ENCODE measurements around the gene COTL1.
A peak's percentile ranks its signal among the peaks of the same experiment; 100 is the strongest.

COTL1 gene

DNA sequence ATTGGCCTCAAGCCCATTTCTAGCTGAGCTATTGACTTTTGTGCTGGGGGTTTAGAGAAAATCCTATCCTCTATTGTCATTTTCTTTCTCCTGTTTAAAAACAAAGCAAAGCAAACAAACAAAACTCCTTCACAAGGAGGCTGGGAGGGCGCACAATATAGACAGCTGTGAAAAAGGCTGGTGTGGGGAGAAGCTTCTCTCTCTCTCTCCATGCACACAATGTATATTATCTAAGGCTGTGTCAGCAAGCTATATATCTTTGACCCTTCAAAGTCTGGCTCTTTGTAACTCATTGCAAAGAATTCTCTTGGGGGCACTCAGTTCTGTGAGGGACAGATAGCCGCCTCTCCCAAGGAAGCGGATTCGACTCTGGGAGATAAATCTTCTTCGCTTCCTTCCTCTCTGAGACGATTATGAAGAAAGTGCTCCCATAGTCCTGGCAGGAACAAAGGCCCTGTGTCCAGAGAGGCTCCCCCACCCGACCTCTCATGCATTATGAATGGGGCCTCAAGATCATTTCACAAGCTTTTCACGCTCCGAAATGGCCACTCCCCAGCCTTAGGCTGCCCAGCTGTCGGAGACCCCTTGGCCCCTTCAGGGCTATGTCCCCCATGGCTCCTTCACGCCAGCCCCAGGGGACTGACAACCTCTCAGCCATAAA lies 80.3 kb downstream of the COTL1 start:
- no peak for DNase-seq (ENCODE audit: low read depth)
- TF ChIP-seq, protein P1, sequence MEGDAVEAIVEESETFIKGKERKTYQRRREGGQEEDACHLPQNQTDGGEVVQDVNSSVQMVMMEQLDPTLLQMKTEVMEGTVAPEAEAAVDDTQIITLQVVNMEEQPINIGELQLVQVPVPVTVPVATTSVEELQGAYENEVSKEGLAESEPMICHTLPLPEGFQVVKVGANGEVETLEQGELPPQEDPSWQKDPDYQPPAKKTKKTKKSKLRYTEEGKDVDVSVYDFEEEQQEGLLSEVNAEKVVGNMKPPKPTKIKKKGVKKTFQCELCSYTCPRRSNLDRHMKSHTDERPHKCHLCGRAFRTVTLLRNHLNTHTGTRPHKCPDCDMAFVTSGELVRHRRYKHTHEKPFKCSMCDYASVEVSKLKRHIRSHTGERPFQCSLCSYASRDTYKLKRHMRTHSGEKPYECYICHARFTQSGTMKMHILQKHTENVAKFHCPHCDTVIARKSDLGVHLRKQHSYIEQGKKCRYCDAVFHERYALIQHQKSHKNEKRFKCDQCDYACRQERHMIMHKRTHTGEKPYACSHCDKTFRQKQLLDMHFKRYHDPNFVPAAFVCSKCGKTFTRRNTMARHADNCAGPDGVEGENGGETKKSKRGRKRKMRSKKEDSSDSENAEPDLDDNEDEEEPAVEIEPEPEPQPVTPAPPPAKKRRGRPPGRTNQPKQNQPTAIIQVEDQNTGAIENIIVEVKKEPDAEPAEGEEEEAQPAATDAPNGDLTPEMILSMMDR (conservative IDR thresholded peaks at IDR 0.05; ENCODE audit: low read depth, low read length) = no peak
- H3K4me3 ChIP-seq (ENCODE audit: low read depth, low read length) = no peak overlapping the region

DNA sequence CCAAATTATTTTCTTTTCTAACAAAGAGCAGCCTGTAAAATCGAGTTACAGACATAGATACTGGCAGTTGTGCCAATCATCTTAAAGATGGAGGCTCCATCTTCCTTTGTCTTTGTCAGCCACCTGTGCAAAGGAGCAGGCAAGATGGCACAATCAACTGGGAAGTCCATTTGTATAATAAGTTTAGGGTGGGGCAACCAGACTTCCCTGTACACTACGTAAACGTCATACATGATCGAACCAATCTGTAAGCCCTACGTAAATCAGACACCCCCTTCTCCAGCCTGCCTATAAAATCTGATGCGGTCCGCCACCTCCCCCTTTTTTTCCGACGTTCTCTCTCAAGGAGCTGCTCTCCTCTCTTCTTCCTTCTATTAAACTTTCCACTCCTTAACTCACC lies 82.0 kb downstream of the COTL1 start:
- DNase-seq (ENCODE audit: low read depth) = no peak
- H3K4me3 ChIP-seq (ENCODE audit: low read depth, low read length) = no peak overlapping the region
- TF ChIP-seq, protein P1 (conservative IDR thresholded peaks at IDR 0.05; ENCODE audit: low read depth, low read length) = no peak

DNA sequence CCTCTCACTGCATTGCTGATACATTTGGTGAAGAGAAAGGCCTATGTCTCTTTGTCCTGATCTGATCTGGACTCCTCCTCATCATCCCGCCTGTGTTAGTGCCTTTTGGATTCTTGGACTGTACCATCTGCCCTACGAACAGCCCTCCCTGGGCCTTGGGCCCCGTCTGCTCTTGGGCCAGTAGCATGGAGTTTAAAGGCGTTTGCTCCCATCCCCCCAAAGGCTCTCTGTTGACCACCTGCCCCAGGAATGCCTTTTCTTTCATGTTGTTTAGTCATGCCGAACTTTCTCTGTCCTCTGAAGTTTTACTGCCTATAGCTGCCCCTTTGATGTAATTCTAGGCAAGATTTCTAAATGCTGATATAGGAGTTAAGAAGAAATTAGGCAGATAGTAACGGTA lies 82.5 kb downstream of the COTL1 start:
- H3K4me3 ChIP-seq (ENCODE audit: low read depth, low read length) = no peak overlapping the region
- TF ChIP-seq, protein P1 (conservative IDR thresholded peaks at IDR 0.05; ENCODE audit: low read depth, low read length) = no peak
- no peak for DNase-seq (ENCODE audit: low read depth)

DNA sequence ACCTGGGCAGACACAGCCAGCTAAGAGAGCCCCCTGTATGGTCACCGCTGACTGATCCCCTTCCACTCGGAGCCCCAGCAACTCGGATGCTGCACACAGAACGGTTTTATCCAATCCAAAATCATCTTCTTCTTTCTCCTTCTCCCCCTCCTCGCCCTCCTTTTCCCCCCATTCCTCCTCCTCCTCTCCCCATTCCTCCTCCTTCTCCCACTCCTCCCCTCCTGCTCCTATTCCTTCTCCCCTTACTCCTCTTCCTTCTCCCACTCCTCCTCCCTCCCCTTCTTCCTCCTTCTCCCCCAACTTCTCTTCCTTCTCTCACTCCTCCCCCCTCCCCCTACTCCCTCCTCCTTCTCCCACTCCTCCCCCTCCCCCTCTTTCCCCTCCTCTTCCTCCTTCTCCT lies 83.1 kb downstream of the COTL1 start:
- TF ChIP-seq, protein P1 (conservative IDR thresholded peaks at IDR 0.05; ENCODE audit: low read depth, low read length) = no peak
- H3K4me3 ChIP-seq (ENCODE audit: low read depth, low read length) = no peak overlapping the region
- no peak for DNase-seq (ENCODE audit: low read depth)

DNA sequence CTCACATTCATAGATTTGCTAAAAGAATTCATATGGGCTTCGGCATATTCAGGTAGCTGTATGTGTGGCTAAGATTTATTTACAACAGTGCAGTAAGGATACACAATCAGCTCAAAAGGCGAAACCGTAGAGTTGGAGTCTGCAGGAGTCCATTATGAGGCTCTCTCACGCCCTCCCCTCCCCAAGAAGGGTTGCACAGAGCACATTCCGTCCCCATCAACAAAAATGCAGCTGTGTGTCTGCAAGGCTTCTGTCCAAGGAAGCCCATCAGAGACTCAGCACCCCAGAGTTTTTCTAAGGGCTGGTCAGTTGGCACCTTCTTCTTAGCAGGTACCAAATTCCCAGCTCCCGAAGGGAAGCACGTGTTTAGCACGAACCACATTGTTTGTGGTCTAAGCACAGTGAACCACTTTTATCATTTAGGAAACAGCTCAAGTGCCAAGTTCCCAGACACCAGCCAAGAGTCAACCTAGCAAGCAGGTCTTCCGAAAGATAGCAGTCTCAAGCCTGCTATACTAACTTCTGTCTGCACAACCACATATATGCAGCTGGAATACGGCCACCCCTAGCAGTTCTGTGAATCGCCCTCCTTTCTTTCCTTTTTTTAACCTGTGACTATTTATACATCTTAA lies 84.9 kb downstream of the COTL1 start:
- no peak overlapping the region for H3K4me3 ChIP-seq (ENCODE audit: low read depth, low read length)
- TF ChIP-seq, protein P1 (conservative IDR thresholded peaks at IDR 0.05; ENCODE audit: low read depth, low read length) = no peak
- peak; percentile 89 for DNase-seq (ENCODE audit: low read depth)

DNA sequence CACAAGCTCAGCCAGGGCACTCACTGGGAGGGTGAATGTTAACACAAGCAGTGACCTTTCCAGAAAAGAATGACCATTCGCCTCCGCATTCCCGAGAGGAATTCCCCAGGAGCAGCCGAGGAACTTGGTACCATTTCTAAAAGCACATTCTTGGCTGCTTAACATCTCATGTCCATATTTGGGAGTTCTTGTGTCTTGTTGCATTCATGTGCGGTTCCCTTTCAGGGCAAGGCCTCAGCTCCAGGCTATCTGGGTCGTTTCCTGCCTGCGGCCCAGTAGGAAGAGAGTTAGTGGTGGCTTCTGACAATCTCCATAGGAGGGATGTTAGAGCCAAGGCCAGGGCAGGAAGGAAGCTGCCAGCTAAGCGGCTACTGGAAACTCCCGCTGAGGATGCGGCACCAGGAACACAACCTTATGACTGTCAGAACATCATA lies 85.6 kb downstream of the COTL1 start:
- DNase-seq (ENCODE audit: low read depth) = peak; percentile 86
- peak overlapping the region; percentile 6 for H3K4me3 ChIP-seq (ENCODE audit: low read depth, low read length)
- TF ChIP-seq, protein P1 (conservative IDR thresholded peaks at IDR 0.05; ENCODE audit: low read depth, low read length) = no peak

DNA sequence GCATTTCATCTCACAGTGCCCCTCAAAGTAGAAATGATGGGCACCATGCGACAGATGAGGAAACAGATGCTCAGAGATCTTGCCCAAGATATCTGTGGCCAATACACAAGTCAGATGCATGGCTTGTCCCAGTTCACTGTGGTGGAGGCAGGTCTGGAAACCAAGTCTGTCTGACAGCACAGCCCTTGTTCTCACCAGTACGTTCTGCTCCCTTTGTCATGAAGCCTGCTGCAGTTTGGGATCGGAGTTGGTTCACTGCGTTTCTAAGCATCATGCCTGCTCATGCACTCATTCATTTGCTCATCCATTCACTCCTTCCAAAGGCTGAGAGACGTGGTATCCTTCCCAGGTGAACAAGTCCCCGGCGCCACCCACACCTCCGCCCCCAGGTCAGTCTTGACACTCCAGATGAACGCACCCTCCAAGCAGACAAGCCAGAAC lies 86.2 kb downstream of the COTL1 start:
- DNase-seq (ENCODE audit: low read depth) = no peak
- H3K4me3 ChIP-seq (ENCODE audit: low read depth, low read length) = no peak overlapping the region
- TF ChIP-seq, protein P1 (conservative IDR thresholded peaks at IDR 0.05; ENCODE audit: low read depth, low read length) = no peak
